ENCODE measurements around the gene GSG1L. TPM values are rescaled to one million over a fixed set of nuclear protein-coding genes. Genes with fewer than 3 reads are reported as not detected.

Gene GSG1L
- total and polyA plus RNA-seq, 4 donors = not detected

DNA sequence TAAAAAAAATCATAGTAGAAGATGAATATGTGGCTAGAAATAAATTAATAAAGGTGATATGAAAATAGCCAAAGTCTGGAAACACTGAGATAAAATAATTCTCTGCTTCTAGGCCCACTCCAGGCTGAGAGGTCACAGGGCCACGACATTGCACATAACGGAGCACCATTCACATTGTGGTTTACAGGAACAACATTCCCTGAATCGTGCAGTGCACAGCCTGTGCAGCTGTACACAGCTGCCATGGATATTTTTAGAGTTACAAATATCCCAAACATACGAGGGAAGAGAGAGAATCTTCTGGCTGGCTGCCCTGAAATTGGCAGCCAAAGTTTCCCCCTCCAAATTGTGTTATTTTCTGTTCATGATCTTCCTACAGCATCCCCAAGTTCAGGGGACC is 68.8 kb downstream of the GSG1L start:
- Histone ChIP-seq H3K9ac (ENCODE audit: low read depth in 1 of 2, low read length in 2 of 2) (no peak overlapping the region), H3K36me3 (ENCODE audit: control insufficient read depth in 4 of 4, insufficient read depth in 3 of 4, low read depth in 1 of 4, low read length in 3 of 4) (no peaks in the 10 kb centered on the region), H3K27ac (ENCODE audit: low read depth in 1 of 2, low read length in 2 of 2) (no peak overlapping the region), H3K4me1 (ENCODE audit: control insufficient read depth in 4 of 4, insufficient read depth in 4 of 4, low read length in 3 of 4) (no peaks in the 10 kb centered on the region), H3K27me3 (ENCODE audit: control insufficient read depth in 4 of 4, insufficient read depth in 4 of 4, low read length in 3 of 4) (peaks cover 0 to 3% (median 0%) of the 10 kb centered on the region in 4 donors), H3K4me3 (ENCODE audit: low read depth in 1 of 3, low read length in 3 of 3) (no peak overlapping the region), H3K9me3 (ENCODE audit: control insufficient read depth in 4 of 4, low read length in 3 of 4) (peaks cover 5 to 8% (median 7%) of the 10 kb centered on the region in 4 donors)
- 57% methylated on average over 4 of the region's 4 CpGs for WGBS
- TF ChIP-seq JUND (IDR thresholded peaks at IDR 0.05) = no peak
- DNase-seq (ENCODE audit: low spot score) = no peak

DNA sequence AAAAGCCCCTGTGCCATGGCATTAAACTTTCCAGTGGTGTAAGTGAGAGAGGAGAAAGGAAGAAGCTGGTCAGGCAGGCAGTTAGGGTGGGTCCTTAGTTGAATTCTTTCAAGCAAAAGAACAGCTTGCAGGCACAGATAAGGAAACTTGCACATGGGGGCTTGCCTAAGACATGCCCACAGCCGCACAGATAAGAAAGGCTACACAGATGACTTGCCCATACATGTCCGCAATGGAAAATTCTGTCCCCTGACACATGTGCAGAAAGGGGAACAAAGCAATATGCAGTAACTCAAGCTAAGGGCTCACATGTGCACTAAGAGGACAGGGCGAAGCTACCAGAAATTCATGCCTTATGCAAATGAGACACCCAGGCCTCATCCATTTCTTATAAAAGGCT is 69.9 kb downstream of the GSG1L start:
- Histone ChIP-seq H3K9ac (ENCODE audit: low read depth in 1 of 2, low read length in 2 of 2) (no peak overlapping the region), H3K4me3 (ENCODE audit: low read depth in 1 of 3, low read length in 3 of 3) (no peak overlapping the region), H3K27me3 (ENCODE audit: control insufficient read depth in 4 of 4, insufficient read depth in 4 of 4, low read length in 3 of 4) (no peaks in the 10 kb centered on the region), H3K4me1 (ENCODE audit: control insufficient read depth in 4 of 4, insufficient read depth in 4 of 4, low read length in 3 of 4) (no peaks in the 10 kb centered on the region), H3K36me3 (ENCODE audit: control insufficient read depth in 4 of 4, insufficient read depth in 3 of 4, low read depth in 1 of 4, low read length in 3 of 4) (no peaks in the 10 kb centered on the region), H3K27ac (ENCODE audit: low read depth in 1 of 2, low read length in 2 of 2) (no peak overlapping the region), H3K9me3 (ENCODE audit: control insufficient read depth in 4 of 4, low read length in 3 of 4) (peaks cover 5 to 8% (median 7%) of the 10 kb centered on the region in 4 donors)
- DNase-seq (ENCODE audit: low spot score) = no peak
- TF ChIP-seq HNF4G (IDR thresholded peaks at IDR 0.05) (no peak), YY1 (IDR thresholded peaks at IDR 0.05) (no peak), EGR1 (IDR thresholded peaks at IDR 0.05; ENCODE audit: low read depth in 2 of 2) (no peak), RXRA (IDR thresholded peaks at IDR 0.05) (no peak)
- TF ChIP-seq, protein P1, sequence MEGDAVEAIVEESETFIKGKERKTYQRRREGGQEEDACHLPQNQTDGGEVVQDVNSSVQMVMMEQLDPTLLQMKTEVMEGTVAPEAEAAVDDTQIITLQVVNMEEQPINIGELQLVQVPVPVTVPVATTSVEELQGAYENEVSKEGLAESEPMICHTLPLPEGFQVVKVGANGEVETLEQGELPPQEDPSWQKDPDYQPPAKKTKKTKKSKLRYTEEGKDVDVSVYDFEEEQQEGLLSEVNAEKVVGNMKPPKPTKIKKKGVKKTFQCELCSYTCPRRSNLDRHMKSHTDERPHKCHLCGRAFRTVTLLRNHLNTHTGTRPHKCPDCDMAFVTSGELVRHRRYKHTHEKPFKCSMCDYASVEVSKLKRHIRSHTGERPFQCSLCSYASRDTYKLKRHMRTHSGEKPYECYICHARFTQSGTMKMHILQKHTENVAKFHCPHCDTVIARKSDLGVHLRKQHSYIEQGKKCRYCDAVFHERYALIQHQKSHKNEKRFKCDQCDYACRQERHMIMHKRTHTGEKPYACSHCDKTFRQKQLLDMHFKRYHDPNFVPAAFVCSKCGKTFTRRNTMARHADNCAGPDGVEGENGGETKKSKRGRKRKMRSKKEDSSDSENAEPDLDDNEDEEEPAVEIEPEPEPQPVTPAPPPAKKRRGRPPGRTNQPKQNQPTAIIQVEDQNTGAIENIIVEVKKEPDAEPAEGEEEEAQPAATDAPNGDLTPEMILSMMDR (IDR thresholded peaks at IDR 0.05; ENCODE audit: low read depth, low read length, missing input control) = no peak
- TF ChIP-seq, protein P2, sequence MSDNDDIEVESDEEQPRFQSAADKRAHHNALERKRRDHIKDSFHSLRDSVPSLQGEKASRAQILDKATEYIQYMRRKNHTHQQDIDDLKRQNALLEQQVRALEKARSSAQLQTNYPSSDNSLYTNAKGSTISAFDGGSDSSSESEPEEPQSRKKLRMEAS (IDR thresholded peaks at IDR 0.05) = no peak
- 94% methylated on average over 3 of the region's 3 CpGs for WGBS

DNA sequence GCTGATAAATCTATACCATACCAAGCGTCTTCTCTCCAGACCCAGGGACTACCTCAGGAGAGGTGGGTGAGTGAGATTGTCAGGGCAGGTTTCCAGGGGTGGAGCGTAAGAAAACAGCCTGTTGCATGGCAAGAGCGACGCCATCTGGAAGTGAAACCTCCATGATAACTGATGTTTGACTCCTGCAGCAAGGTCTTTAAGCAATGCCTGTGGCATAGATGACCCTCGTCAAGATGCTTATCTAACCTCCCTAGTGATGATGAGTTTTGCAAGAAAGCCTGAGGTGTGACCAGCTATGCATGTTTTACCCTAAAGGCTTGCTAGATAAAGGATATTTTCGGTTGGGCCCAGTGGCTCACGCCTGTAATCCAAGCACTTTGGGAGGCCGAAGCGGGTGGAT is 71.6 kb downstream of the GSG1L start:
- DNase-seq (ENCODE audit: low spot score) = no peak

More for the DNA sequence above, 71.6 kb downstream of the GSG1L start:
- 80% methylated on average over 9 of the region's 9 CpGs for WGBS
- no peak overlapping the region for H3K9ac ChIP-seq (ENCODE audit: low read depth in 1 of 2, low read length in 2 of 2)
- TF ChIP-seq RXRA (IDR thresholded peaks at IDR 0.05) = no peak
- TF ChIP-seq RAD21 (IDR thresholded peaks at IDR 0.05) = no peak
- no peak for TF ChIP-seq FOXA1 (IDR thresholded peaks at IDR 0.05)
- TF ChIP-seq FOXA2 (IDR thresholded peaks at IDR 0.05) = no peak
- TF ChIP-seq, protein P1 (IDR thresholded peaks at IDR 0.05; ENCODE audit: low read depth, low read length, missing input control) = no peak
- no peaks in the 10 kb centered on the region for H3K4me1 ChIP-seq (ENCODE audit: control insufficient read depth in 4 of 4, insufficient read depth in 4 of 4, low read length in 3 of 4)
- H3K36me3 ChIP-seq (ENCODE audit: control insufficient read depth in 4 of 4, insufficient read depth in 3 of 4, low read depth in 1 of 4, low read length in 3 of 4) = no peaks in the 10 kb centered on the region
- H3K27ac ChIP-seq (ENCODE audit: low read depth in 1 of 2, low read length in 2 of 2) = no peak overlapping the region
- H3K9me3 ChIP-seq (ENCODE audit: control insufficient read depth in 4 of 4, low read length in 3 of 4) = peaks cover 5 to 8% (median 7%) of the 10 kb centered on the region in 4 donors
- no peak overlapping the region for H3K4me3 ChIP-seq (ENCODE audit: low read depth in 1 of 3, low read length in 3 of 3)
- no peaks in the 10 kb centered on the region for H3K27me3 ChIP-seq (ENCODE audit: control insufficient read depth in 4 of 4, insufficient read depth in 4 of 4, low read length in 3 of 4)
